Activated CD8-positive, alpha-beta T cell treated with anti-CD3 and anti-CD28 coated beads for 36 hours (primary cell): ENCODE results near the gene PRKAG1. TPM values are rescaled to one million over a fixed set of nuclear protein-coding genes. Genes with fewer than 3 reads are reported as not detected.
"Not testable (repeated sequence)": the region's sequence is repeated elsewhere in the genome, so short reads cannot be mapped to it uniquely, and the experiment has no call there.

Source experiments
- ATAC-seq: fragments of 200-7000 bp; cut with Tn5 transposase; one replicate; pipeline ENCODE4 v1.10.0; 2021; ENCODE audit warnings: mild to moderate bottlenecking, moderate library complexity
- CTCF ChIA-PET: fragments of 350-600 bp; sonication (Branson Sonifier 250); formaldehyde crosslinking; loops from one replicate; lab custom pipeline; 2021; ENCODE audit warnings: antibody characterized with exemption; lab: Charles Lee
- POLR2A ChIA-PET: fragments of 350-600 bp; sonication (Branson Sonifier 250); formaldehyde crosslinking; loops from one replicate; lab custom pipeline; 2021; ENCODE audit warnings: antibody characterized with exemption; lab: Charles Lee
- DNase-seq: peaks from one replicate; pipeline ENCODE4 v3.0.0-alpha.2; 2020
- H3K27ac Mint-ChIP-seq: one replicate; pipeline ENCODE4 v1.8.0; 2021; ENCODE audit warnings: mild to moderate bottlenecking, mixed read lengths
- H3K27me3 Mint-ChIP-seq: one replicate; pipeline ENCODE4 v1.8.0; 2021; ENCODE audit warnings: mixed read lengths
- H3K36me3 Mint-ChIP-seq: one replicate; pipeline ENCODE4 v1.8.0; 2021; ENCODE audit warnings: low read depth, mixed read lengths
- H3K4me1 Mint-ChIP-seq: one replicate; pipeline ENCODE4 v1.8.0; 2021; ENCODE audit warnings: low read depth, mixed read lengths
- H3K4me3 Mint-ChIP-seq: one replicate; pipeline ENCODE4 v1.8.0; 2021; ENCODE audit warnings: mild to moderate bottlenecking, moderate library complexity, mixed read lengths
- H3K9me3 Mint-ChIP-seq: one replicate; pipeline ENCODE4 v1.8.0; 2021; ENCODE audit warnings: mixed read lengths
- CTCF ChIP-seq: fragments of 200-600 bp; IDR thresholded peaks from one replicate; pipeline ENCODE4 v1.8.0; 2022; ENCODE audit warnings: antibody characterized with exemption, mild to moderate bottlenecking
- intact Hi-C: fragments of 100-400 bp; cut with micrococcal nuclease; formaldehyde crosslinking; loops from one replicate; pipeline ENCODE4 v1.10.0; 2022
- total RNA-seq, 2 experiments: library from RNA; stranded (reverse); gene quantifications; one replicate each; pipeline ENCODE4 v1.2.3, GENCODE V29; 2021

Gene PRKAG1
- total RNA-seq, result 10 to 100 TPM; 43.3 to 47.3 TPM

- POLR2A ChIA-PET, result interaction anchor here (0.7 to 3.7 kb wide), 13 partner anchors 15 to 113 kb away, joined by 3 to 22 read pairs (median 4); partner anchors contain the start of genes DDN, FKBP11, RHEBL1 and TUBA1B
- peak; percentile 57 for TF ChIP-seq CTCF
- ATAC-seq, result peak; percentile 90
- peak; percentile 96 for DNase-seq
- peaks cover 23% of the 10 kb centered on the region for H3K4me1 Mint-ChIP-seq
- no peaks in the 10 kb centered on the region for H3K27me3 Mint-ChIP-seq
- CTCF ChIA-PET, result interaction anchor here (0.7 to 7.6 kb wide), 13 partner anchors 10 to 165 kb away, joined by 3 to 57 read pairs (median 3); partner anchors contain the start of genes DDN, FKBP11, RHEBL1 and WNT1
- intact Hi-C loops, result no loop called here
- peak within 1 kb of the TSS; percentile 98 for H3K27ac Mint-ChIP-seq
- H3K4me3 Mint-ChIP-seq, result peak within 1 kb of the TSS; percentile 95
- H3K36me3 Mint-ChIP-seq, result peaks cover 27% of the 10 kb centered on the region
- no peaks in the 10 kb centered on the region for H3K9me3 Mint-ChIP-seq
Measured at GRCh38 chr12:49018261-49019119, at the start of gene PRKAG1. TSS of gene PRKAG1 (minus strand) at chr12:49018776. CDS start at chr12:49018740, 36 bp downstream.

- ATAC-seq (no peak), DNase-seq (no peak)
- Mint-ChIP-seq H3K4me1 (peaks cover 25% of the 10 kb centered on the region), H3K9me3 (no peaks in the 10 kb centered on the region), H3K4me3 (no peak overlapping the region), H3K36me3 (peaks cover 23% of the 10 kb centered on the region), H3K27ac (no peak overlapping the region), H3K27me3 (no peaks in the 10 kb centered on the region)
- ChIA-PET CTCF (interaction anchor here (0.7 to 7.5 kb wide), 5 partner anchors 14 to 36 kb away, joined by 4 to 220 read pairs (median 56); partner anchors contain the start of gene DHH), POLR2A (interaction anchor here (0.7 to 3.6 kb wide), 4 partner anchors 40 to 185 kb away, joined by 4 to 16 read pairs (median 8); partner anchors contain the start of gene TUBA1B)
- intact Hi-C loops, result no loop called here
- no peak for TF ChIP-seq CTCF
Measured at GRCh38 chr12:49066120-49066519, 47.5 kb upstream of the PRKAG1 start.

- H3K9me3 Mint-ChIP-seq, result no peaks in the 10 kb centered on the region
- intact Hi-C loops, result loop anchor here (2.0 kb wide), 1 partner anchor 32 kb away; no protein-coding TSS in a partner anchor
- POLR2A ChIA-PET, result interaction anchor here (0.6 to 3.6 kb wide), 10 partner anchors 20 to 66 kb away, joined by 3 to 16 read pairs (median 6); partner anchors contain the start of gene TUBA1B
- H3K4me3 Mint-ChIP-seq, result no peak overlapping the region
- H3K4me1 Mint-ChIP-seq, result peaks cover 20% of the 10 kb centered on the region
- CTCF ChIA-PET, result interaction anchor here (0.6 to 7.5 kb wide), 35 partner anchors 9 to 267 kb away, joined by 3 to 220 read pairs (median 6); partner anchors contain the start of genes ARF3, DDN, DHH and FKBP11
- no peak overlapping the region for H3K27ac Mint-ChIP-seq
- ATAC-seq (no peak), DNase-seq (no peak)
- TF ChIP-seq CTCF, result no peak
- H3K36me3 Mint-ChIP-seq, result peaks cover 25% of the 10 kb centered on the region
- no peaks in the 10 kb centered on the region for H3K27me3 Mint-ChIP-seq
Measured at GRCh38 chr12:49064767-49065152, 46.2 kb upstream of the PRKAG1 start.

GRCh38 chr12:49061916-49062315 is 43.3 kb upstream of the PRKAG1 start:
- CTCF ChIA-PET, result interaction anchor here (2.8 to 7.5 kb wide), 6 partner anchors 12 to 69 kb away, joined by 17 to 220 read pairs (median 41); partner anchors contain the start of genes DHH and TUBA1B
- H3K9me3 Mint-ChIP-seq, intact Hi-C loops, H3K27ac Mint-ChIP-seq, DNase-seq, H3K27me3 Mint-ChIP-seq, ATAC-seq: not testable (repeated sequence)
- Mint-ChIP-seq H3K4me1 (peaks cover 25% of the 10 kb centered on the region), H3K36me3 (peaks cover 27% of the 10 kb centered on the region), H3K4me3 (peak overlapping the region; percentile 96)
- POLR2A ChIA-PET, result interaction anchor here (0.8 kb wide), 1 partner anchor 26 kb away, joined by 3 read pairs; no protein-coding TSS in a partner anchor

- peaks cover 27% of the 10 kb centered on the region for H3K36me3 Mint-ChIP-seq
- intact Hi-C loops, result no loop called here
- DNase-seq (no peak), ATAC-seq (no peak)
- H3K27me3 Mint-ChIP-seq, result no peaks in the 10 kb centered on the region
- CTCF ChIA-PET, result interaction anchor here (1.1 to 7.5 kb wide), 3 partner anchors 19 to 70 kb away, joined by 4 to 161 read pairs (median 48); partner anchors contain the start of gene TUBA1B
- H3K4me3 Mint-ChIP-seq, result peak overlapping the region; percentile 96
- POLR2A ChIA-PET, result interaction anchor here (0.8 to 1.9 kb wide), 6 partner anchors 11 to 204 kb away, joined by 3 to 19 read pairs (median 5); partner anchors contain the start of gene TUBA1B
- no peaks in the 10 kb centered on the region for H3K9me3 Mint-ChIP-seq
- TF ChIP-seq CTCF, result no peak
- H3K27ac Mint-ChIP-seq, result peak overlapping the region; percentile 98
- peaks cover 32% of the 10 kb centered on the region for H3K4me1 Mint-ChIP-seq
Measured at GRCh38 chr12:49061157-49061650, 42.6 kb upstream of the PRKAG1 start.
